HUES48 (cell line): Measurements from ENCODE around the gene EPX.

ENCODE experiments used
- H3K27ac ChIP-seq: one replicate; pipeline ENCODE4 v1.7.0; 2013; ENCODE audit warnings: low read depth, low read length, inconsistent platforms
- H3K27me3 ChIP-seq: 2 replicates; pipeline ENCODE4 v1.6.1; 2013; ENCODE audit warnings: mild to moderate bottlenecking, low read length; ENCODE audit not compliant: control insufficient read depth, insufficient read depth
- H3K36me3 ChIP-seq: 2 replicates; pipeline ENCODE4 v1.6.1; 2013; ENCODE audit warnings: low read length; ENCODE audit not compliant: control insufficient read depth, insufficient read depth
- H3K4me1 ChIP-seq: 2 replicates; pipeline ENCODE4 v1.6.1; 2013; ENCODE audit warnings: mild to moderate bottlenecking, low read length; ENCODE audit not compliant: control insufficient read depth, insufficient read depth
- H3K4me3 ChIP-seq: 2 replicates; pipeline ENCODE4 v1.5.1; 2013; ENCODE audit warnings: mild to moderate bottlenecking, low read depth, low read length
- H3K9ac ChIP-seq: 2 replicates; pipeline ENCODE4 v1.6.1; 2013; ENCODE audit warnings: mild to moderate bottlenecking, low read depth, low read length, moderate library complexity
- H3K9me3 ChIP-seq: 2 replicates; pipeline ENCODE4 v1.6.1; 2013; ENCODE audit warnings: low read length; ENCODE audit not compliant: control insufficient read depth, insufficient read depth

The EPX gene

GRCh38 chr17:58187063-58187462, 5.5 kb upstream of the EPX start:
- Histone ChIP-seq H3K27ac (no peak overlapping the region), H3K4me1 (no peaks in the 10 kb centered on the region), H3K27me3 (no peaks in the 10 kb centered on the region), H3K36me3 (no peaks in the 10 kb centered on the region), H3K4me3 (no peak overlapping the region), H3K9ac (no peak overlapping the region), H3K9me3 (no peaks in the 10 kb centered on the region)

- Histone ChIP-seq H3K9me3 (no peaks in the 10 kb centered on the region), H3K4me1 (no peaks in the 10 kb centered on the region), H3K9ac (no peak overlapping the region), H3K27me3 (0 out of 2 replicates have a peak, but pooled peaks cover 1% of the 10 kb centered on the region), H3K4me3 (no peak overlapping the region), H3K36me3 (no peaks in the 10 kb centered on the region), H3K27ac (no peak overlapping the region)
Observed at GRCh38 chr17:58187675-58188074, 4.9 kb upstream of the EPX start.

- 0 out of 2 replicates have a peak, but pooled peaks cover 4% of the 10 kb centered on the region for H3K27me3 ChIP-seq
- no peak overlapping the region for H3K9ac ChIP-seq
- H3K9me3 ChIP-seq: no peaks in the 10 kb centered on the region
- no peak overlapping the region for H3K4me3 ChIP-seq
- H3K27ac ChIP-seq: no peak overlapping the region
- H3K36me3 ChIP-seq: no peaks in the 10 kb centered on the region
- no peaks in the 10 kb centered on the region for H3K4me1 ChIP-seq
Observed at GRCh38 chr17:58189436-58190146, 2.9 kb upstream of the EPX start.

- Histone ChIP-seq H3K9me3 (no peaks in the 10 kb centered on the region), H3K9ac (no peak overlapping the region), H3K27ac (no peak overlapping the region), H3K4me3 (no peak overlapping the region), H3K27me3 (peaks cover 4% of the 10 kb centered on the region; the same call in 1 of the 2 replicates), H3K36me3 (no peaks in the 10 kb centered on the region), H3K4me1 (no peaks in the 10 kb centered on the region)
Observed at GRCh38 chr17:58191241-58191896, 1.2 kb upstream of the EPX start.

GRCh38 chr17:58193641-58194255, 1.2 kb downstream of the EPX start:
- Histone ChIP-seq H3K27ac (no peak overlapping the region), H3K4me1 (no peaks in the 10 kb centered on the region), H3K9me3 (no peaks in the 10 kb centered on the region), H3K4me3 (no peak overlapping the region), H3K36me3 (no peaks in the 10 kb centered on the region), H3K9ac (no peak overlapping the region), H3K27me3 (peaks cover 4% of the 10 kb centered on the region)

GRCh38 chr17:58195518-58196123, 3.1 kb downstream of the EPX start:
- Histone ChIP-seq H3K9ac (no peak overlapping the region), H3K9me3 (no peaks in the 10 kb centered on the region), H3K4me3 (no peak overlapping the region), H3K27me3 (peaks cover 4% of the 10 kb centered on the region), H3K36me3 (no peaks in the 10 kb centered on the region), H3K4me1 (no peaks in the 10 kb centered on the region), H3K27ac (no peak overlapping the region)

- H3K4me1 ChIP-seq: no peaks in the 10 kb centered on the region
- no peak overlapping the region for H3K4me3 ChIP-seq
- no peak overlapping the region for H3K9ac ChIP-seq
- H3K9me3 ChIP-seq: no peaks in the 10 kb centered on the region
- peaks cover 4% of the 10 kb centered on the region for H3K27me3 ChIP-seq
- no peak overlapping the region for H3K27ac ChIP-seq
- H3K36me3 ChIP-seq: no peaks in the 10 kb centered on the region
Observed at GRCh38 chr17:58196610-58197009, 4.1 kb downstream of the EPX start.

GRCh38 chr17:58200024-58200633, 7.6 kb downstream of the EPX start:
- Histone ChIP-seq H3K4me1 (no peaks in the 10 kb centered on the region), H3K27me3 (no peaks in the 10 kb centered on the region; the same call in none of the 2 replicates), H3K36me3 (0 out of 2 replicates have a peak, but pooled peaks cover under 1% of the 10 kb centered on the region), H3K9me3 (no peaks in the 10 kb centered on the region), H3K27ac (no peak overlapping the region), H3K9ac (no peak overlapping the region), H3K4me3 (no peak overlapping the region)

GRCh38 chr17:58202859-58203258, 10.3 kb downstream of the EPX start:
- Histone ChIP-seq H3K36me3 (peaks cover 25% of the 10 kb centered on the region), H3K27me3 (no peaks in the 10 kb centered on the region; the same call in 1 of the 2 replicates), H3K27ac (no peak overlapping the region), H3K9ac (no peak overlapping the region), H3K4me1 (no peaks in the 10 kb centered on the region), H3K9me3 (no peaks in the 10 kb centered on the region), H3K4me3 (no peak overlapping the region)

- H3K27me3 ChIP-seq: no peaks in the 10 kb centered on the region
- H3K9ac ChIP-seq: no peak overlapping the region
- no peak overlapping the region for H3K4me3 ChIP-seq
- H3K4me1 ChIP-seq: no peaks in the 10 kb centered on the region
- H3K36me3 ChIP-seq: peaks cover 38% of the 10 kb centered on the region
- H3K9me3 ChIP-seq: no peaks in the 10 kb centered on the region
- no peak overlapping the region for H3K27ac ChIP-seq
Observed at GRCh38 chr17:58204796-58205195, 12.3 kb downstream of the EPX start.
